Activated naive CD4-positive, alpha-beta T cell treated with anti-CD3 and anti-CD28 coated beads, Interleukin-2, amount 50 U/mL, for 72 hours (primary cell): ENCODE data around the gene PCDHB1. TPM values are rescaled to one million over a fixed set of nuclear protein-coding genes. Genes with fewer than 3 reads are reported as not detected.

Experiments
- total RNA-seq, 2 donors: library from RNA; stranded (reverse); gene quantifications; one replicate each; pipeline ENCODE4 v1.2.3, GENCODE V29; 2022

Gene PCDHB1
- total RNA-seq, 2 donors from 2014 or later, result not detected

Other genes starting within 250 kb of the PCDHB1 start
- gene PCDHA4, start 244.3 kb upstream of the PCDHB1 start, total RNA-seq, result not detected
- gene PCDHA5, start 229.8 kb upstream of the PCDHB1 start, total RNA-seq, result not detected
- gene PCDHA6, start 223.4 kb upstream of the PCDHB1 start, total RNA-seq, result not detected
- not detected for gene PCDHA7, start 217.1 kb upstream of the PCDHB1 start, total RNA-seq
- gene PCDHA8, start 210.2 kb upstream of the PCDHB1 start, total RNA-seq, result not detected
- gene PCDHA9, start 203.0 kb upstream of the PCDHB1 start, total RNA-seq, result not detected
- not detected for gene PCDHA10, start 195.5 kb upstream of the PCDHB1 start, total RNA-seq
- not detected for gene PCDHA11, start 182.4 kb upstream of the PCDHB1 start, total RNA-seq
- gene PCDHA12, start 176.1 kb upstream of the PCDHB1 start, total RNA-seq, result not detected
- not detected for gene PCDHA13, start 169.2 kb upstream of the PCDHB1 start, total RNA-seq
- gene PCDHAC1, start 125.1 kb upstream of the PCDHB1 start, total RNA-seq, result not detected
- not detected for gene PCDHAC2, start 84.9 kb upstream of the PCDHB1 start, total RNA-seq
- gene PCDHB2, start 43.2 kb downstream of the PCDHB1 start, total RNA-seq, result not detected
- gene PCDHB3, start 49.1 kb downstream of the PCDHB1 start, total RNA-seq, result not detected
- not detected for gene PCDHB4, start 70.4 kb downstream of the PCDHB1 start, total RNA-seq
- under 1 TPM in 1 of 2 donors, not detected in 1; 0.08 TPM for gene PCDHB5, start 83.8 kb downstream of the PCDHB1 start, total RNA-seq
- not detected for gene PCDHB6, start 98.7 kb downstream of the PCDHB1 start, total RNA-seq
- gene PCDHB7, start 121.3 kb downstream of the PCDHB1 start, total RNA-seq, result not detected
- not detected for gene PCDHB8, start 126.4 kb downstream of the PCDHB1 start, total RNA-seq
- not detected for gene PCDHB16, start 131.0 kb downstream of the PCDHB1 start, total RNA-seq
- gene PCDHB9, start 135.8 kb downstream of the PCDHB1 start, total RNA-seq, result not detected
- not detected for gene PCDHB10, start 141.0 kb downstream of the PCDHB1 start, total RNA-seq
- not detected for gene PCDHB11, start 148.3 kb downstream of the PCDHB1 start, total RNA-seq
- not detected for gene PCDHB12, start 157.3 kb downstream of the PCDHB1 start, total RNA-seq
- gene PCDHB13, start 162.5 kb downstream of the PCDHB1 start, total RNA-seq, result not detected
- not detected for gene PCDHB14, start 172.0 kb downstream of the PCDHB1 start, total RNA-seq
- gene PCDHB15, start 194.0 kb downstream of the PCDHB1 start, total RNA-seq, result not detected